Epithelial cell of prostate (primary cell): ENCODE results near the gene LRCOL1.

ENCODE experiments used
- DNase-seq: peaks from one replicate; pipeline ENCODE4 v3.0.0-alpha.2; 2011; ENCODE audit warnings: low read depth, low spot score
- H3K27ac ChIP-seq: fragments of 450-650 bp; 2 replicates; pipeline ENCODE4 v1.5.1; 2017; ENCODE audit warnings: mild to moderate bottlenecking

The LRCOL1 gene

DNA sequence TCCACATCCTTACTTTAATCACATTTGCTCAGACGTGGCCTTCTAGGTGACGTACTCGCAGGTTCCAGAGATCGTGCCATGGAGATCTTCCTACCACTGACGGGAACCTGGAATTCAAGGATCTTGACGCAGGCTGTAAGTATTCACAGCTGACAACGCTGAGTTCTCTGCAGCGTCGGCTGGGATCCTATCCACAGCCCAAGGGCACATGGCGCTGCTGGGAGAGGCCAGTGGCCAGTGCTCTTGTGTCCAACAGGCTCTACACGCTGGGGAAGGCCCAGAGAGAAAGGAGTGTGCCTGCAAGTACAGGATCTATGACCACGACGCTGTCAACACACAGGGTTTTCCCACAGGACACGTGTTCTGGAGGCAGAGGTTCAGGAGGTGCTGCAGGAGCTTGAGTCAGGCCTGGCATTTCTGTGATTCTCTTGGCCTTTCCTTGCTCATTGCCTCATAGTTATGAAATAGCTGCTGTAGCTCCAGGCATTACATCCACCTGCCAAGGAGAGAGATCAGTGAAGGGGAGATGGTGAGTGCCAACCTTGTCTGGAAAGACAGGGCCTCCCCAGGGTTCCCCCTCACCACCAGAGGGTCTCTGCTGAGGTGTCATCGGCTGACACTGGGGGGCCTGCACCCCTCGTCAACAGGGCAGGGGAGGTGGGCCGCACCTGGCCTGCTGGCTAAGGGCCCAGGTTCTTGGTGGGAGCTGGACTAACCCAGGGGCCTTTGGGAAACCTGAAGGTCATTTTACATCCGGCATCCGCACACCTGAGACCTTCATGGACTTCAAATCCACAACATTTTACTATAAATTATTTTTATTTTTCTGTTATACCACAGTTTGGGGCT is 21.3 kb downstream of the LRCOL1 start:
- no peak for DNase-seq
- no peak overlapping the region for H3K27ac ChIP-seq

DNA sequence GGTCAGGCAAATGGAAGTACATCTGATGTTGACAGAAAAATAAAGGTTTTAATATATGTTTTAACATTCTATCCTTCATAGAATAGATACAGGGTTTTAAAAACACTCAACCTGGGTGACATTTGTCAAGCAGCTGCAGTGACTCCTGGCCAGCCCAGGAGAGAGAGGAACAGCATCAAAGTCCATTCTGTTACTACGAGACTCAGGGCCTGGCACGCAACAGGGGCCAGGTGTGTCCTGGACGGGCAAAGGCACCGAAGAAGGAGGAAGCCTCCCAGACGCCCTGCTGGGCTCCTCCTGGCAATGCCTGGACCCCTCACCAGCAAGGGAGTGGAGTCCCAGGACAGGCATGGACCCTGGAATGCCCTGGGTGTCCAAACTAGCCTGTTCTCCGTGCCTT is 22.1 kb downstream of the LRCOL1 start:
- DNase-seq, result no peak
- no peak overlapping the region for H3K27ac ChIP-seq

DNA sequence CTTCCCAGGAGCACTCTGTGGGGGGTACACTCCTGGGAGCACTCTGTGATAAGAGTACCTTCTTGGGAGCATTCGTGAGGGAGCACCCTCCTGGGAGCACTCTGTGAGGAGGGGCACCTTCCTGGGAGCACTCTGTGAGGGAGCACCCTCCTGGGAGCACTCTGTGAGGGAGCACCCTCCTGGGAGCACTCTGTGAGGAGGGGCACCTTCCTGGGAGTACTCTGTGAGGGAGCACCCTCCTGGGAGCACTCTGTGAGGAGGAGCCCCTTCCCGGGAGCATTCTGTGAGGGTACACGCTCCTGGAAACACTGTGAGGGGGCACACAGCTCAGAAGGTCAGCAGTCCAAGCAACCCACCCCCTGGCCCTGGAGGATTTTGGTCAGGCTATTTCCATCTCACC is 22.6 kb downstream of the LRCOL1 start:
- no peak for DNase-seq
- H3K27ac ChIP-seq, result no peak overlapping the region

DNA sequence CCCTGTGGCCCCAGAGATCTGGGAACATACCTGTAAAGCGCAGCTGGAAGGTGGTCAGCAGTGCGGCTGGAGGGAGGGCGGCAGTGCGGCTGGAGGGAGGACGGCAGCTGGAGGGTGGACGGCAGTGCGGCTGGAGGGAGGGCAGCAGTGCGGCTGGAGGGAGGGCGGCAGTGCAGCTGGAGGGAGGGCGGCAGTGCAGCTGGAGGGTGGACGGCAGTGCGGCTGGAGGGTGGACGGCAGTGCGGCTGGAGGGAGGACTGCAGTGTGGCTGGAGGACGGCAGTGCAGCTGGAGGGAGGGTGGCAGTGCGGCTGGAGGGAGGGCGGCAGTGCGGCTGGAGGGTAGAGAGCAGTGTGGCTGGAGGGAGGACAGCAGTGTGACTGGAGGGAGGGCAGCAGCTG is 23.5 kb downstream of the LRCOL1 start:
- H3K27ac ChIP-seq, result no peak overlapping the region
- DNase-seq, result no peak

DNA sequence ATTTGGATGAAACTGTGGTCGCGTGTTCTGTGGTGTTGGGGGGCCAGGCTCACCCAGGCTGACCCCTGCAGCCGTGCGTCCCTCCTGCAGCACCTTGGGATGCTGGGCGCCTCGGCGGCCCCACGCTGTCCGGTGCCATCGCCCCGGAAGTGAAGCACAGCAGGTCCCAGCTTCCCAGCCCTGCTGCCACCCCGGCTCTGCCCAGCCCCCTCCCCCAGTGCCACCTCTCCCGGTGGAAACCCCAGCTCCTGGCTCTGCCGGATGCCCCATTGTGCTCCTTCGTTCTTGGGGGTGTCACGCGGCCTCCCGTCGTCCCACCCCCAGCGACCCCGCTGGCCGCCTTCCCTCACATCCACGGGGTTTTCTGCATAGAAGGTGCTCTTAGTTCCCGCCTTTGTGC is 25.2 kb downstream of the LRCOL1 start:
- no peak for DNase-seq
- H3K27ac ChIP-seq, result no peak overlapping the region

DNA sequence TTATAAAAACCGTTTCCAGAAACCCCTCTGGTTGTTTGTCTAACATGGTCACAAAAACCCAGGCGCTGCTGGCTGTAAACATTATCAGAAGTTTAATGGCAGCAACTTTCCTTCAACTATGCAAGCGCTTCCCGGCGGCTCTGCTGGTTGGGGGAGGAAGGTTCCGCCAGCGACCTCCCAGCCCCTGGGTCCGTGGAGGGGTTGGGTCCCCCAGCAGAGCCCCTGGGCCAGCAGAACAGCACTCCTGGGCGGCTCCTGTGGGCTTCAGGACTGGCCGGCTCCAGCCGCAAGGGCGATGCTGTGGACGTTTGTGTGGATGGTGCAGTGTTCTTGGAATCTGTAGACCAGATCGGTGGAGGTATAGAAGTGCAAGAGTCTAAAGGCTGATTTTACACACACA is 26.0 kb downstream of the LRCOL1 start:
- DNase-seq, result no peak
- H3K27ac ChIP-seq, result no peak overlapping the region

DNA sequence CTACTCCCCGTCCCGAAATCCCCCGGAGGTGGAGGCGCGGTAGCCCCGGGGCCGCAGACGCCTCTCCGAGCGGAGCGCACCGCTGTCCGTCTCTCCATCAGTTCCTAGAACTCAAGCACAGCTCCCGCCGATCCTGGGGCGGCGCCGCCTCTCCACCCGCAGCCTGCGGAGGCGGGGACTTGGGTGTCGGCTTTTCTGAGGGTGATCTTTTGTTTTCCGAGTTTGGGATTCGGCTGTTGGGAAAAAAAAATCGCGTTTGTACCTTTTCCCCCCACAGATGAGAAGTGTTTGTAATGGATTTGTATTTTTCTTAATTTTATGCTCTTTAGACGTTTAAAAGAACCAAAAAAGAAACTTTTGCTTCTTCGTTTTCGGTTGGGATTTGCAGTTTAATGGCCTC is 26.6 kb downstream of the LRCOL1 start:
- DNase-seq, result no peak
- H3K27ac ChIP-seq, result no peak overlapping the region

DNA sequence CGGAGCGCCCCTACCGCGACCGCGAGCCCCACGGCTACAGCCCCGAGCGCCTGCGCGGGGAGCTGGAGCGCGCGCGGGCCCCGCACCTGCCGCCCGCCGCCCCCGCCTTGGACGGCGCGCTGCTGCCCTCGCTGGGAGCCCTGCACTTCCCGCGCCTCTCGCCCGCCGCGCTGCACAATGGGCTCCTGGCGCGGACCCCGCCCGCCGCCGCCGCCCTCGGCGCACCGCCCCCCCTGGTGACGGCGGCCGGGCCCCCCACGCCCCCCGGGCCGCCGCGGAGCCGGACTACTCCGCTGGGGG is 27.0 kb downstream of the LRCOL1 start:
- DNase-seq, result no peak
- no peak overlapping the region for H3K27ac ChIP-seq

DNA sequence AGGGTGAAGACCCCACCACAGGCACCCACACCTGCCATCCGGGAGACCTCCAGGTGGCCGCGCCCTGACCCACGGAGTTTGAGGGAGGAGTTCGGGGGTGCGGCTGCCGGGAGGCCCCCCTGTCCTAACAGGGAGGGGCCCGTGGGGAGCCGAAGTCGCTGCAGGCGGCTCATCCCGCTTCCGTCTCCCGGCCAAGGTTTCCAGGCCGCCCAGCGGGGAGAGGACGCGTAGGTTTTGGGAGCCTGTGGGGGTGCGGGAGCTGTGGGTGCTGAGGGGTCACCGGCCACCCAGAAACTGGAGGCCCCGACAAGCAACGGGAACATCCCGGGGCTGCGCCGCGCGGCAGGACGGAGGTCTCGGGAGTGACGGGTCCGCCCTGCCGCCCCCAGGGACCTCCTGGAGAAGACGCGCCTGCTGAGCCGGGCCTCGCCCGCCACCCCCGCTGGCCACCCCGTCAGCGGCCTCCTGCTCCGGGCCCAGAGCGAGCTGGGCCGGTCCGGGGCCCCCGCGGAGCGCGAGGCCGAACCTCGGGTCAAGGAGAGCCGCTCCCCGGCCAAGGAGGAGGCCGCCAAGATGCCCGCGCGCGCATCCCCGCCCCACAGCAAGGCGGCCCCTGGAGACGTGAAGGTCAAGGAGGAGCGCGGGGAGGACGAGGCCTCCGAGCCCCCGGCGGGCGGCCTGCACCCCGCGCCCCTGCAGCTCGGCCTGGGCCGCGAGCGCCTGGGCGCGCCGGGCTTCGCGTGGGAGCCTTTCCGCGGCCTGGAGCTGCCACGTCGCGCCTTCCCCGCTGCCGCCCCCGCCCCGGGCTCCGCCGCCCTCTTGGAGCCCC is 27.6 kb downstream of the LRCOL1 start:
- no peak for DNase-seq
- no peak overlapping the region for H3K27ac ChIP-seq

DNA sequence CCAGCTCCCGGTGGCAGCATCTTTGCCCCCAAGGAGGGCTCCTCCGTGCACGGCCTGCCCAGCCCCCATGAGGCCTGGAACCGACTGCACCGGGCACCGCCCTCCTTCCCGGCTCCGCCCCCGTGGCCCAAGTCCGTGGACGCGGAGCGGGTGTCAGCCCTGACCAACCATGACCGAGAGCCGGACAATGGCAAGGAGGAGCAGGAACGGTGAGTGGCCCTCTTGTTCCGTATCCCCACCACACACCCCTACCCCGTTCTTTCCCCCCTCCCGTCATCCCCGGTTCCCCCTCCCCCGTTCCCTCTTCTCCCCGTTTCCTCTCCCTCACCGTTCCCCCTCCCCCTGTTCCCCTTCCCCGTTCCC is 28.3 kb downstream of the LRCOL1 start:
- no peak overlapping the region for H3K27ac ChIP-seq
- DNase-seq, result no peak

DNA sequence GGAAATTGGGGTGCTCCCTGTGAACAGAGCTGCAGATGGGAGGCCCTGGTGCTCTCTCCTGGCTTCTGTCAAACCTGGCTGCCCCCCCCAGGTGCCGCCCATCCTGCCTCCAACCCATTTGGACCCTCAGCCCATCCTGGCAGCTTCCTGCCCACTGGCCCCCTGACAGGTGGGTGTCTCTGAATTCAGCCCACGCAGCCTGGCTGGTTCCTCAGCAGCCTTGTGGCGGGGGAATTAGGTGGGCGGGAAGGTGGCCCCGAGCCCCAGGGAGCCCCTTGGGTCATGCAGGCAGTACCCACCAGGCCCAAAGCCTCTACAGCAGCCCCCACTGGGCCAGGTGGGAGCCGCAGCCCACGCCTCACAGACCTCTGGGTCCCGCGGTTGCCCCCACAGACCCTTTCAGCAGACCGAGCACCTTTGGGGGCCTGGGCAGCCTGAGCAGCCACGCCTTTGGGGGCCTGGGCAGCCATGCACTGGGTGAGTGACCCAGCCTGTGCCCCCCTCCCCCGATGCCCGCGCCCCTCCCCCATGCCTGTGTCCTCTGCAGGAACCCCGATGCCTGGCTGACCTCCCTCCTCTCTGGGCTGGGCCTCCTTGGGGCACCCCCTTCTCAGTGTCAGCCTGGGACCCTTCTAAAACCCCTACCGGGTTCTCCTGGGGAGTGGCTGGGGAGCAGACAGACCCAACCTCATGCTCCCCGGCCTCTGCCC is 28.9 kb downstream of the LRCOL1 start:
- no peak for DNase-seq
- H3K27ac ChIP-seq, result no peak overlapping the region

DNA sequence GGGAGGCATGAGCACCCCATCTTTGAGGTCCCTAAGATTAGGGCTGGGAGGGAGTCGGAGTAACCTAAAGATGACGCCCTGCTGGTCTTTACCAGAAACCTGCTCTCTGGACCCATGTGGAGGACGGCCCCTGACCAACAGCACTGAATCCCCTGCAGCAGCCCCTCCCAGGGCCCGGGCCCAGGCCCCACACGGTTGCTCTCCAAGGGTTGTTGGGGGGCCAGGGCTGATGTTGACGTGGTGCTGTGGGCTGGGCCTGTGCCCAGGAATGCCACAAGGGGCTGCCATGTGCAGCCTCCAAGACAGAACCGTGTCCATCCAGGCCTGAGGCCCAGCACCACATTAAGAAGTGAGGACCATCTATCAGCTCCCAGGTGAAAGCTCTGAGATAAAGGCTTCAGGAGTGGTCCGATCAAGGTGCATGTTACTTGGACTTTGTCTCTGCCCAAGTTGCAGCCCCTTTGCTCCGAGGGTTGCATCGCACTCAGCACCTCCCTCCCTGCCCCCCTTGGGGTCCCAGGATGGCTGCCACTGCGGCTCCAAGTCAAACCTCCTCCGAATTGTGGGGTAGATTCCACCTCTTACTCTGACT is 29.6 kb downstream of the LRCOL1 start:
- DNase-seq, result no peak
- no peak overlapping the region for H3K27ac ChIP-seq

DNA sequence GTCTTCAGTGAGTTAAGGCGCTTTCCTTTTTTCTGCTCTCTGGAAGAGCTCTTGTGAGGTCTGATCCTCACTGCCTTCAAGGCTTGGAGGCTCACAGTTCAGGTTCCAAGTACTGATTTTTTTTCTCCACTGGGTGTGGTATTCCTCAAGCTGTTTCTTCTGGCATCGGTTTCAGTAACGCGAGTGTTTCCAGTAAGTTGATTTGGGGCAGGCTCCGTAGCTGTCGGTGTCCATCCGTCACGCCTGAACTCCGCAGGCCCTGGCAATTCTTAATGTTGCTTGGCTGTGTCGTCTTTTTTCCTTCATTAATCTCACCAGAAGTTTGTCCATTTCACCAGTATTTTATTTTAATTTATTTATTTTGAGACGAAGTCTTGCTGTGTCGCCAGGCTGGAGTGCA is 30.6 kb downstream of the LRCOL1 start:
- no peak overlapping the region for H3K27ac ChIP-seq
- no peak for DNase-seq

DNA sequence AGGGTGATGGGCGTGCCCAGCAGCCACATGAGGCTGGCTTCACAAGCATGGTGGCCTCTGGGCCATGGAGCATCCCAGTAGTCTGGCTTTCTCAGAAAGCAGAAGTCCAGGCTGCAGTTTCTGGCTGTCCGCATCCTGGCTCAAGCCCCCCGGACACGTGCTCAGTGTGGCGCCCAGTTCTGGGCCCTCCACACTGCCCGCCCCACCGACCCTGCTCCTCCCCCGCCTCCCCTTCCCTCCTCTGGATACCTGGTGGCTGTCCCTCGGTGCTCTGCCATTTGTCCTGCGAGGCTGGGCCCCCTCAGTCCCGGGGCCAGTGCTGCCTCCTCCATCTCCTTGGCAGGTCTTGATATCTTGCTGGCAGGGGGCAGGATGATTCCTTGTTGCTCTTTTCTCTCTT is 31.6 kb downstream of the LRCOL1 start:
- H3K27ac ChIP-seq, result no peak overlapping the region
- no peak for DNase-seq

DNA sequence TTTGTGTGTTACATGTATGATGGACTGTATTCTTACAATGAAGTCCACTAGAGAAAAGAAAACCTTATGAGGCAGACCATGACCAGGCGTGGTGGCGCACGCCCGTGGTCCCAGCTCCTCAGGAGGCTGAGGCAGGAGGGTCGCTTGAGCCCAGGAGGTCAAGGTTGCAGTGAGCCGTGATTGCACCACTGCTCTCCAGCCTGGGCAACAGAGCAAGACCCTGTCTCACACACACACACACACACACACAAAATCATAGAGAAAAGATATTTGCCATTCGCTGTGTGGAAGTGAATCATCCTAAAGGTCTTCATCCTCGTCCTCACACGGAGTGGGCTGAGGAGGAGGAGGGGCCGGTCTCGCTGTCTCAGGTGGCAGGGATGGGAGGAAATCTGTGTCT is 32.3 kb downstream of the LRCOL1 start:
- H3K27ac ChIP-seq, result no peak overlapping the region
- DNase-seq, result no peak

DNA sequence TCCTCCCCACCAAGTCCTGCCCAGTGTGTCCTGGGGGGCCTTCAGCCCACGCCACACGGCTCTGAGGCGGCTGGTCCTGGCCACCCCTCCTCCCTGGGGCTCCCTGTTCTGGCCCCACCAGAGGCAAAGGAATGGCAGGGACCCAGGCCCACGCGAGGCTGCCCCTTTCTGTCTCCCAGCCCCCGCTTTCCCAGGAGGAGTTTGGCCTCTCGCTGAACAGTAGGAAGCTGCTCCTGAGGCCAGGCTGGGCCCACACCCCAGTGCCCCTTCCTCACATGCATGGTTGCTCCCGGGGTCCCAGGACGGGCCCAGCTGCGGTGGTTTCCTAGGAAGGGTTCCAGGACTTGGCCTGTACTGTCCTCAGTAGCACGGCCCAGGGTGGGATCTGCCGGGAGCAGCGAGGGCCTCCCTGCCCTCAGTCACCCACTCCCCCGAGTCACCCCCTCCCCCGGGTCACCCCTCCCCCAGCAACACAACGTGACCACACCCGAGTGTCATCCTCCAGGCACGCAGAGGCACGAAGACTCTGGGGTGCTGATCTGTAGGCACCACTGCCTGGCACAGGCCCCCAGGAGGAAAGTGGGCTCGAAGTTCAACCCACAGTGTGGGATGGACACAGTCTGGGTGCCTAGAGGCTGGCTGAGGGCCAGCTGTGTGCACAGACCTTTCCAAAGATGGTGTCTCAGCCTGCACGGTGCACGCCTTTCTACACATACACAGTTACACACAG is 33.0 kb downstream of the LRCOL1 start:
- no peak overlapping the region for H3K27ac ChIP-seq
- no peak for DNase-seq

DNA sequence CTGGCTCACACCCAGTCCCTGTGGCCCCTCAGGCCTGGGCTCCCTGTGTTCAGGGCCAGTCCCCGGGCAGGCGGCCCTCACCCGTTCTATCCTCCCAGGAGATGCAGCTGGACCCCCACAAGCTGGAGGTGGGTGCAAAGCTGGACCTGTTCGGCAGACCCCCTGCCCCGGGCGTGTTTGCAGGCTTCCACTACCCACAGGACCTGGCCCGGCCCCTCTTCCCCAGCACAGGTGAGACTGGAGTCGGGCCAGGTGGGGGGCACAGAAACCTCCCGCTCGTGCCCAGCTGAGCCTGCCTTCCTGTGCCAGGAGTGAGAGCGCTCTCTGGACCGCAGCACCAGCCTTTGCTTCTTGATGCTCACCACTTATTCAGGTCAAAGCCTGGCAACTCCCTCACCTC is 33.7 kb downstream of the LRCOL1 start:
- DNase-seq, result no peak
- no peak overlapping the region for H3K27ac ChIP-seq

DNA sequence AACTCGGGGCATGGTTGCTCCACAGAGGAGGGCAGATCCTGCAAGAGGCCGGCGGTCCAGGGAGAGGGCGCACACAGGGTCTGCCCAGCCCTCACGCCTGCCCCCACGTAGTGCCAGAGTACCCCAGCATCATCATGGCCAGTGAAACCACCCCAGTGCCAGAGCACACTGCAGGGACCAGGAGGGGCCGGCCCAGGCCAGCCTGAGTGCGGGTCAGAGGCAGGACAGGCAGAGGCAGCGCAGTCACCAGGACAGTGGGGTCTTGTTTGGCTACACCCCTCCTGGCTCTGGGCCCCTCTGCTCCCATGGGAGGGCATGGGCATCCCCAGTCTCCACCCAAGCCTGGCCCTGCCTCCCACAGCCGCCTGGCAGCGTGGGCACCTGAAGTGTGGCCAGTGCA is 34.7 kb downstream of the LRCOL1 start:
- no peak overlapping the region for H3K27ac ChIP-seq
- no peak for DNase-seq

DNA sequence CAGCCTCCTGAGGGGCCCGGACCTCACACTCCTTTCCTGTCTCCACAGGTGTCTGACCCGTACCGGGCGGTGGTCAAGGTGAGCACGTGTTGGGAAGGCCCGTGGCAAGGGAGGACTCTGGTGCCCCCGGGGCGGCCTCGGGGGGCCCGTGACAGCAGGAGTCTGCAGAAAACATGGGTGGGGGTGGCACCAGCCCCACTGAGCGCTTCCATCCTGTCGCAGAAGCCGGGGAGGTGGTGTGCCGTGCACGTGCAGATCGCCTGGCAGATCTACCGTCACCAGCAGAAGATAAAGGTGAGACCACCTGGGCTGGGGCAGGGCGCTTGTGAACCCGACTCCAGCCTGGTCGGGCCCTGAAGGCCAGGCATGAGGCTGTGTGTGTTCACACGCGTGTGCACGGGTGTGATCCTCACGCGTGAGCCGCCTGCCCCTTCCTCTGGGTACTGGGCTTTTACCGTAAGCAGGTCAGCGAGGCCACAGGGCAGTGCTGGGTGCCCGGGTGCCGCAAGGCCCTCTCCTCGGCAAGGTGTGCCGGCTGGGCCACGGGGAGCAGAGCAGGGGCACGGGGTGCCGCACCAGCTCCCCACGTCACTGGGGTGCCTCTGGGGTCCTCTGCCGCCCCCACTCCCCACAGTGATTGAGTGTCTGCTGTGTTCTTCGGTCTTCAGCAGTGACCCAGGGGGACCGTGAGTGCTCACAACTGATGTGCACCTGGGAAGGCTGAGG is 35.9 kb downstream of the LRCOL1 start:
- DNase-seq, result no peak

More for the DNA sequence above, 35.9 kb downstream of the LRCOL1 start:
- no peak overlapping the region for H3K27ac ChIP-seq
